H9 (cell line): ENCODE measurements around the gene DNER. TPM values are rescaled to one million over a fixed set of nuclear protein-coding genes. Genes with fewer than 3 reads are reported as not detected.

Source experiments
- DNase-seq: peaks from one replicate; pipeline ENCODE4 v3.0.0-alpha.2; 2017
- H2AFZ ChIP-seq: one replicate; pipeline ENCODE4 v1.6.1; 2013; ENCODE audit warnings: mild to moderate bottlenecking, low read length, control low read depth, moderate library complexity
- H2AK5ac ChIP-seq: 2 replicates; pipeline ENCODE4 v1.6.1; 2013; ENCODE audit warnings: low read length, control low read depth, mixed read lengths; ENCODE audit not compliant: insufficient read length
- H2BK120ac ChIP-seq: one replicate; pipeline ENCODE4 v1.6.1; 2013; ENCODE audit warnings: low read depth, mild to moderate bottlenecking, low read length, control low read depth, inconsistent platforms; ENCODE audit not compliant: poor library complexity, severe bottlenecking
- H2BK12ac ChIP-seq: 2 replicates; pipeline ENCODE4 v1.6.1; 2013; ENCODE audit warnings: low read length, control low read depth, mixed read lengths, low read depth; ENCODE audit not compliant: insufficient read length
- H2BK15ac ChIP-seq: 2 replicates; pipeline ENCODE4 v1.6.1; 2013; ENCODE audit warnings: low read depth, low read length, control low read depth
- H2BK20ac ChIP-seq: one replicate; pipeline ENCODE4 v1.6.1; 2013; ENCODE audit warnings: low read depth, mild to moderate bottlenecking, low read length, control low read depth, inconsistent platforms; ENCODE audit not compliant: poor library complexity, severe bottlenecking
- H2BK5ac ChIP-seq: 2 replicates; pipeline ENCODE4 v1.6.1; 2013; ENCODE audit warnings: low read length, control low read depth, mixed read lengths; ENCODE audit not compliant: insufficient read length
- H3K14ac ChIP-seq: 2 replicates; pipeline ENCODE4 v1.6.1; 2013; ENCODE audit warnings: low read length, control low read depth; ENCODE audit not compliant: insufficient read depth
- H3K18ac ChIP-seq: 2 replicates; pipeline ENCODE4 v1.6.1; 2013; ENCODE audit warnings: low read depth, mild to moderate bottlenecking, mixed read lengths, low read length, control low read depth; ENCODE audit not compliant: insufficient read length
- H3K23ac ChIP-seq: 2 replicates; pipeline ENCODE4 v1.6.1; 2013; ENCODE audit warnings: low read length, control low read depth, mixed read lengths, low read depth; ENCODE audit not compliant: insufficient read length
- H3K23me2 ChIP-seq: 2 replicates; pipeline ENCODE4 v1.6.1; 2013; ENCODE audit warnings: low read depth, mild to moderate bottlenecking, mixed read lengths, low read length, control low read depth; ENCODE audit not compliant: insufficient read length, poor library complexity, severe bottlenecking
- H3K27ac ChIP-seq: 2 replicates; pipeline ENCODE4 v1.5.1; 2013; ENCODE audit warnings: low read length, control low read depth, mixed read lengths, low read depth; ENCODE audit not compliant: insufficient read length
- H3K27me3 ChIP-seq: 2 replicates; pipeline ENCODE4 v1.6.1; 2013; ENCODE audit warnings: low read length, control low read depth, inconsistent platforms; ENCODE audit not compliant: insufficient read depth
- H3K4ac ChIP-seq: 2 replicates; pipeline ENCODE4 v1.6.1; 2013; ENCODE audit warnings: low read depth, mild to moderate bottlenecking, control low read depth, inconsistent platforms, low read length, moderate library complexity
- H3K4me1 ChIP-seq: 2 replicates; pipeline ENCODE4 v1.6.1; 2013; ENCODE audit warnings: low read length, control low read depth, inconsistent platforms; ENCODE audit not compliant: insufficient read depth
- H3K4me2 ChIP-seq: 2 replicates; pipeline ENCODE4 v1.6.1; 2013; ENCODE audit warnings: low read length, control low read depth, mixed read lengths; ENCODE audit not compliant: insufficient read length, insufficient read depth
- H3K56ac ChIP-seq: 2 replicates; pipeline ENCODE4 v1.6.1; 2013; ENCODE audit warnings: low read depth, mild to moderate bottlenecking, mixed read lengths, low read length, control low read depth; ENCODE audit not compliant: insufficient read length
- H3K79me1 ChIP-seq: 2 replicates; pipeline ENCODE4 v1.6.1; 2013; ENCODE audit warnings: low read depth, mild to moderate bottlenecking, moderate library complexity, low read length, control low read depth, inconsistent platforms; ENCODE audit not compliant: insufficient read depth, poor library complexity, severe bottlenecking
- H3K79me2 ChIP-seq: 2 replicates; pipeline ENCODE4 v1.6.1; 2013; ENCODE audit warnings: low read length, control low read depth, inconsistent platforms; ENCODE audit not compliant: insufficient read depth
- H3K9ac ChIP-seq: 2 replicates; pipeline ENCODE4 v1.6.1; 2013; ENCODE audit warnings: low read length, control low read depth, mixed read lengths; ENCODE audit not compliant: insufficient read length; ENCODE audit errors: extremely low read depth
- H3K9me3 ChIP-seq: one replicate; pipeline ENCODE4 v1.6.1; 2013; ENCODE audit warnings: low read depth, low read length, inconsistent platforms; ENCODE audit not compliant: control insufficient read depth
- H3T11ph ChIP-seq: one replicate; pipeline ENCODE4 v1.6.1; 2013; ENCODE audit warnings: mild to moderate bottlenecking, low read length, control low read depth, inconsistent platforms
- H4K20me1 ChIP-seq: one replicate; pipeline ENCODE4 v1.6.1; 2013; ENCODE audit not compliant: control insufficient read depth, insufficient read length, insufficient read depth
- H4K5ac ChIP-seq: 2 replicates; pipeline ENCODE4 v1.6.1; 2013; ENCODE audit warnings: low read depth, mild to moderate bottlenecking, mixed read lengths, low read length, control low read depth; ENCODE audit not compliant: insufficient read length
- H4K8ac ChIP-seq: replicated peaks from 2 replicates; pipeline ENCODE4 v1.6.1; 2013; ENCODE audit warnings: low read length, control low read depth, mixed read lengths, low read depth; ENCODE audit not compliant: insufficient read length
- H4K91ac ChIP-seq: 2 replicates; pipeline ENCODE4 v1.6.1; 2013; ENCODE audit warnings: low read depth, mild to moderate bottlenecking, moderate library complexity, mixed read lengths, low read length, control low read depth; ENCODE audit not compliant: insufficient read length
- H3K27ac Mint-ChIP-seq, 3 experiments: 2 replicates in 2 of 3; 3 replicates in 1 of 3; pipeline ENCODE4 v1.8.0; 2020 to 2021; ENCODE audit warnings: mixed read lengths in 3 of 3, mild to moderate bottlenecking in 1 of 3, moderate library complexity in 1 of 3
- H3K27me3 Mint-ChIP-seq: 2 replicates; pipeline ENCODE4 v1.8.0; 2021; ENCODE audit warnings: low read depth, mild to moderate bottlenecking, moderate library complexity, mixed read lengths
- H3K36me3 Mint-ChIP-seq, 3 experiments: 2 replicates in 2 of 3; 3 replicates in 1 of 3; pipeline ENCODE4 v1.8.0; 2020 to 2021; ENCODE audit warnings: low read depth in 3 of 3, mixed read lengths in 3 of 3; ENCODE audit not compliant: insufficient read depth in 1 of 3
- H3K4me1 Mint-ChIP-seq, 2 experiments: 2 replicates each; pipeline ENCODE4 v1.8.0; 2020; ENCODE audit warnings: mixed read lengths in 2 of 2
- H3K4me3 Mint-ChIP-seq, 2 experiments: 2 replicates in 1 of 2; 3 replicates in 1 of 2; pipeline ENCODE4 v1.8.0; 2020 to 2021; ENCODE audit warnings: mild to moderate bottlenecking in 2 of 2, mixed read lengths in 2 of 2, moderate library complexity in 1 of 2
- H3K9me3 Mint-ChIP-seq, 2 experiments: 2 replicates in 1 of 2; 3 replicates in 1 of 2; pipeline ENCODE4 v1.8.0; 2020; ENCODE audit warnings: mild to moderate bottlenecking in 2 of 2, mixed read lengths in 2 of 2, moderate library complexity in 1 of 2
- CTCF ChIP-seq: fragments of 200-600 bp; sonication (generic); conservative IDR thresholded peaks from 3 replicates; pipeline ENCODE4 v1.8.0; 2021; ENCODE audit warnings: antibody characterized with exemption, mild to moderate bottlenecking
- WGBS: extraction: QIAGEN DNeasy Blood & Tissue Kit; methylation state at CpG from one replicate; pipeline ENCODE4 v1.1.7; 2013; ENCODE audit warnings: missing lambda C conversion rate, low lambda C conversion rate, mixed read lengths; ENCODE audit not compliant: insufficient read length; ENCODE audit errors: extremely low coverage; 5-methylcytosine and 5-hydroxymethylcytosine counted together
- total RNA-seq: library from RNA; stranded (reverse); gene quantifications from 2 replicates; pipeline ENCODE4 v1.2.1, GENCODE V29; 2021

The DNER gene
- total RNA-seq, 1 experiment from 2014 or later, result 1.0 TPM

DNA sequence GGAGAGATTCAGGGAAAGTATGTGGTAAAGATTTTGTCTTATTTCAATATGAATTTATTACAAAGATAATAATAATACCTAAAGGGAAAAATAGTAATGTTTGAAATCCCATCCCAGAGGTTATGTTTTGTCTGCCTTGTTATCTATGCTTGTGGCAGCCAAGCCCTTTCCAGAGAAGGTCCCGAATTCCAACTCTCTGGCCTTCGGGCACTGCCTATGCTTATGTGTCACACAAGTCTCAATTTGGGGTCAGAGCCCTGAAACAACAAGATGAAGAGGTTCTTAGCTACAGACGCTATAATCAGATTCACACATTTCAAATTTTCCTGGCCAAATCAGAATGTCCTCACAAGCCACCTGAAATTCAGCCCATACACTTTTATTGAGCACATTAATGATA is 59.9 kb downstream of the DNER start:
- Histone ChIP-seq H2BK12ac (no peak overlapping the region), H4K91ac (no peak overlapping the region), H3K27ac (no peak overlapping the region), H3K23ac (no peak overlapping the region), H3K9me3 (no peaks in the 10 kb centered on the region), H2AK5ac (no peak overlapping the region), H3K56ac (no peak overlapping the region), H4K8ac (no peak overlapping the region), H3K14ac (no peak overlapping the region), H4K20me1 (no peaks in the 10 kb centered on the region), H3K79me2 (no peaks in the 10 kb centered on the region), H2BK5ac (no peak overlapping the region), H4K5ac (no peak overlapping the region), H3T11ph (no peak overlapping the region), H3K9ac (no peak overlapping the region), H3K4me2 (no peak overlapping the region), H2AFZ (no peak overlapping the region), H3K79me1 (no peaks in the 10 kb centered on the region), H3K4ac (no peak overlapping the region), H3K4me1 (peaks cover 8% of the 10 kb centered on the region; the same call in 1 of the 2 replicates), H3K18ac (no peak overlapping the region), H3K23me2 (no peaks in the 10 kb centered on the region), H2BK15ac (no peak overlapping the region), H2BK20ac (no peak overlapping the region), H3K27me3 (no peaks in the 10 kb centered on the region), H2BK120ac (no peak overlapping the region)
- TF ChIP-seq CTCF, result no peak
- Mint-ChIP-seq H3K27ac (no peak overlapping the region; a peak in 1 of 7 replicates), H3K4me1 (peaks cover 19 to 21% of the 10 kb centered on the region in 2 experiments), H3K36me3 (no peaks in the 10 kb centered on the region), H3K9me3 (no peaks in the 10 kb centered on the region), H3K27me3 (peaks cover 1% of the 10 kb centered on the region; the same call in 1 of the 2 replicates), H3K4me3 (no peak overlapping the region)
- no peak for DNase-seq
- WGBS, result no CpG with 5 or more reads among the region's 3 CpGs
